Measurements from ENCODE around the gene CD96. TPM values are rescaled to one million over a fixed set of nuclear protein-coding genes. Genes with fewer than 3 reads are reported as not detected.

The CD96 gene
- total RNA-seq, 1 experiment from 2014 or later, result 0.59 TPM

DNA sequence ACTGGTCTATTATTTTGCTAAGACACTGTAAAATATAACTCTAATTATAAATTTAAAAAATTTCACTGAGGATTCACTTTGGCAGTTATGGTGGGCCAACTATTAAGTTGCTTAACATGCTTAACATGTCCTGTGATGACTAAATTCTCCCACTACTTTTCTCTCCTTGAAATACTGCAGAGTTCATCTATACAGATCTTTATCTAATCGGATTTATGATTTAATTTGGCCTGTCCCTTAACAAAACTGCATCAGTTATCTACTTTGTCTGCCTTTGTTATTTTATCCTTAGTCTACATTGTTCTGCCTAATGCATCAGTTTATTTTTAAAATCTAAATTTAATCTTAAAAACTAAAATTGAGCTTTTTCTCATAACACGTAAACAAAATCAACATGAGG, 26.4 kb downstream of the CD96 start:
- Histone ChIP-seq H3K27me3 (replicated peaks; ENCODE audit: control insufficient read depth, insufficient read depth, low read length) (no peaks in the 10 kb centered on the region), H3K4me3 (ENCODE audit: low read depth, low read length) (no peak overlapping the region), H3K9me3 (0 out of 2 replicates have a peak, but pooled peaks cover 4% of the 10 kb centered on the region), H3K4me1 (no peaks in the 10 kb centered on the region), H3K36me3 (ENCODE audit: control insufficient read depth, insufficient read depth, low read length) (no peaks in the 10 kb centered on the region)
- TF ChIP-seq, protein P1, sequence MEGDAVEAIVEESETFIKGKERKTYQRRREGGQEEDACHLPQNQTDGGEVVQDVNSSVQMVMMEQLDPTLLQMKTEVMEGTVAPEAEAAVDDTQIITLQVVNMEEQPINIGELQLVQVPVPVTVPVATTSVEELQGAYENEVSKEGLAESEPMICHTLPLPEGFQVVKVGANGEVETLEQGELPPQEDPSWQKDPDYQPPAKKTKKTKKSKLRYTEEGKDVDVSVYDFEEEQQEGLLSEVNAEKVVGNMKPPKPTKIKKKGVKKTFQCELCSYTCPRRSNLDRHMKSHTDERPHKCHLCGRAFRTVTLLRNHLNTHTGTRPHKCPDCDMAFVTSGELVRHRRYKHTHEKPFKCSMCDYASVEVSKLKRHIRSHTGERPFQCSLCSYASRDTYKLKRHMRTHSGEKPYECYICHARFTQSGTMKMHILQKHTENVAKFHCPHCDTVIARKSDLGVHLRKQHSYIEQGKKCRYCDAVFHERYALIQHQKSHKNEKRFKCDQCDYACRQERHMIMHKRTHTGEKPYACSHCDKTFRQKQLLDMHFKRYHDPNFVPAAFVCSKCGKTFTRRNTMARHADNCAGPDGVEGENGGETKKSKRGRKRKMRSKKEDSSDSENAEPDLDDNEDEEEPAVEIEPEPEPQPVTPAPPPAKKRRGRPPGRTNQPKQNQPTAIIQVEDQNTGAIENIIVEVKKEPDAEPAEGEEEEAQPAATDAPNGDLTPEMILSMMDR (IDR thresholded peaks at IDR 0.05; ENCODE audit: insufficient read depth in 1 of 2, low read depth in 1 of 2, low read length in 1 of 2, severe bottlenecking in 1 of 2, unreplicated experiment in 1 of 2), result no peak
- intact Hi-C loops (cut with micrococcal nuclease; ENCODE audit: unreplicated experiment), result no loop called here
- H3K36me3 Mint-ChIP-seq (ENCODE audit: insufficient read depth, unreplicated experiment), result no peaks in the 10 kb centered on the region
- no peak overlapping the region for H3K4me3 Mint-ChIP-seq (ENCODE audit: unreplicated experiment)
- no peaks in the 10 kb centered on the region for H3K4me1 Mint-ChIP-seq (ENCODE audit: low read depth, unreplicated experiment)
- no peaks in the 10 kb centered on the region for H3K27me3 Mint-ChIP-seq (ENCODE audit: insufficient read depth, unreplicated experiment)
- ChIA-PET POLR2A (interaction anchor here (0.6 kb wide), 1 partner anchor 119 kb away, joined by 3 read pairs; no protein-coding TSS in a partner anchor), CTCF (no interaction called here)
- H3K9me3 Mint-ChIP-seq (ENCODE audit: unreplicated experiment), result no peaks in the 10 kb centered on the region
- no TSS peak for BruUV-seq (replicated peaks)
- no peak overlapping the region for H3K27ac Mint-ChIP-seq (ENCODE audit: unreplicated experiment)
- DNase-seq, result no peak

DNA sequence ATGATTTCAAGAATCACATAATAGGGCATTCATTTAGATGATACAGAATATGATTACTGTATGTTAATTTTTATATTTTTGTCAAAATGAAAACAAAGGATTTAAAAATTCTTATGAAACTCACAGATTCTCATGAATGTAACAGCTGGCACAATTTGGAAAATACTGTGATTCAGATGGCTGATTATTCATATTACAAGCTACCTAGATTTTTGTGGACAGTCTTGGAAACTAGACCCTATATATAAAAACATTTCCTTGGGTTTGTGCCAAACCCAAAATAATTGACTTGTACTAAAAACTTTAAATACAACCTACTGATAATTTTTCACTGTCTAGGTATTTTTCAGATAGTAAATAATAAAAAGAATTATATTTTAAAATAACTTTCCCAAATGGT, 26.9 kb downstream of the CD96 start:
- Mint-ChIP-seq H3K9me3 (ENCODE audit: unreplicated experiment) (no peaks in the 10 kb centered on the region), H3K27me3 (ENCODE audit: insufficient read depth, unreplicated experiment) (no peaks in the 10 kb centered on the region), H3K36me3 (ENCODE audit: insufficient read depth, unreplicated experiment) (no peaks in the 10 kb centered on the region), H3K4me1 (ENCODE audit: low read depth, unreplicated experiment) (no peaks in the 10 kb centered on the region), H3K27ac (ENCODE audit: unreplicated experiment) (no peak overlapping the region), H3K4me3 (ENCODE audit: unreplicated experiment) (no peak overlapping the region)
- BruUV-seq (replicated peaks), result no TSS peak
- intact Hi-C loops (cut with micrococcal nuclease; ENCODE audit: unreplicated experiment), result no loop called here
- CTCF ChIA-PET, result no interaction called here
- POLR2A ChIA-PET, result no interaction called here
- H3K4me3 ChIP-seq (ENCODE audit: low read depth, low read length), result no peak overlapping the region
- TF ChIP-seq, protein P1 (IDR thresholded peaks at IDR 0.05; ENCODE audit: insufficient read depth in 1 of 2, low read depth in 1 of 2, low read length in 1 of 2, severe bottlenecking in 1 of 2, unreplicated experiment in 1 of 2), result no peak
- H3K4me1 ChIP-seq, result no peaks in the 10 kb centered on the region
- no peak for DNase-seq
- H3K36me3 ChIP-seq (ENCODE audit: control insufficient read depth, insufficient read depth, low read length), result no peaks in the 10 kb centered on the region
- 0 out of 2 replicates have a peak, but pooled peaks cover 4% of the 10 kb centered on the region for H3K9me3 ChIP-seq
- H3K27me3 ChIP-seq (replicated peaks; ENCODE audit: control insufficient read depth, insufficient read depth, low read length), result no peaks in the 10 kb centered on the region

DNA sequence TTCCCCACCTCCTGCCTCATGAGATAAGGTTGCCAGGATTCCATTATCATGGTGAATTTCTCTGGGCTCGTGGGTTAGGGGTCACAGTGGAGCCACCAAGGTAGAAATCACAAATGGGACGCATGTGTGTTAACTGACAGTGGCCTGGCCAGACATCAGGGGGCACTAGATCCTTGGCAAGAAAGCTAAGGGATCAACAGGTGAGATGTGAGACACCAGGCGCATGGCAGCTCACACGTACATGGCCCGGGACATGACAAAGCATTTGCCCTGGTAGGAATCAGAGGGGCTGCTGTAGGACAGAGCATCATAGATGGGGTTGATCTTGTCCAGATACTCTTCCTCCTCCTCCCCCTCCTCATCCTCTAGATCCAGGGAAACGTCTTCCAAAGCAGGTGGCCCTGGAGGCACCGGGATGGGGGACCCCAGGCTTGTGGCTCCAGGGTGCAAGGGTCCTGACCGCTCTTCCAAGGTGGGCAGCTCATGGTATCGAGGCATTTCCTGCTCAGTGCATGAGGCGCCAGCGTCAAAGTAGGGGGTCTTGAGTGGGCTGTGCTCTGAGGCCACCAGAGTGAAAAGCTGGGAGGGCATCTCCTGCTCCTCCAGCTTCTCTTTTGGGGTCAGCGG, 28.5 kb downstream of the CD96 start:
- Mint-ChIP-seq H3K4me1 (ENCODE audit: low read depth, unreplicated experiment) (no peaks in the 10 kb centered on the region), H3K27me3 (ENCODE audit: insufficient read depth, unreplicated experiment) (no peaks in the 10 kb centered on the region), H3K27ac (ENCODE audit: unreplicated experiment) (no peak overlapping the region), H3K4me3 (ENCODE audit: unreplicated experiment) (no peak overlapping the region), H3K9me3 (ENCODE audit: unreplicated experiment) (no peaks in the 10 kb centered on the region), H3K36me3 (ENCODE audit: insufficient read depth, unreplicated experiment) (no peaks in the 10 kb centered on the region)
- no TSS peak for BruUV-seq (replicated peaks)
- Histone ChIP-seq H3K4me1 (no peaks in the 10 kb centered on the region), H3K36me3 (ENCODE audit: control insufficient read depth, insufficient read depth, low read length) (no peaks in the 10 kb centered on the region), H3K4me3 (ENCODE audit: low read depth, low read length) (no peak overlapping the region), H3K27me3 (replicated peaks; ENCODE audit: control insufficient read depth, insufficient read depth, low read length) (no peaks in the 10 kb centered on the region), H3K9me3 (no peaks in the 10 kb centered on the region)
- DNase-seq, result no peak
- CTCF ChIA-PET, result no interaction called here
- intact Hi-C loops (cut with micrococcal nuclease; ENCODE audit: unreplicated experiment), result no loop called here
- POLR2A ChIA-PET, result no interaction called here
- TF ChIP-seq, protein P1 (IDR thresholded peaks at IDR 0.05; ENCODE audit: insufficient read depth in 1 of 2, low read depth in 1 of 2, low read length in 1 of 2, severe bottlenecking in 1 of 2, unreplicated experiment in 1 of 2), result no peak
